PC-3 (cell line): Measurements from ENCODE around the gene PDZRN3. TPM values are rescaled to one million over a fixed set of nuclear protein-coding genes. Genes with fewer than 3 reads are reported as not detected.

Experiments used
- ATAC-seq: fragments of 200-7000 bp; cut with Tn5 transposase; 2 replicates; pipeline ENCODE4 v1.9.1; 2020; ENCODE audit warnings: mild to moderate bottlenecking, moderate library complexity
- BruUV-seq: library from RNA; stranded (reverse); fragments of 400-500 nt; replicated peaks from 2 replicates; lab custom pipeline; 2021; lab: Mats Ljungman, UMichigan
- CTCF ChIA-PET: fragments of 300-600 bp; sonication (Branson Sonifier 250); formaldehyde crosslinking; loops from one replicate; lab custom pipeline; 2022; ENCODE audit warnings: antibody characterized with exemption; lab: Charles Lee
- POLR2A ChIA-PET: fragments of 300-600 bp; sonication (Branson Sonifier 250); formaldehyde crosslinking; loops from one replicate; lab custom pipeline; 2022; ENCODE audit warnings: antibody characterized with exemption; ENCODE audit not compliant: unreplicated experiment; lab: Charles Lee
- DNase-seq: peaks from one replicate; pipeline ENCODE4 v3.0.0-alpha.2; 2015
- H2AFZ ChIP-seq: fragments of 300-600 bp; sonication (generic); 2 replicates; pipeline ENCODE4 v1.6.0; 2016; ENCODE audit warnings: antibody characterized with exemption, low read length
- H3F3A ChIP-seq: fragments of 300-600 bp; sonication (generic); one replicate; pipeline ENCODE4 v1.6.0; 2017; ENCODE audit warnings: antibody characterized with exemption, low read length, control low read depth, mild to moderate bottlenecking; ENCODE audit not compliant: unreplicated experiment
- H3K27ac ChIP-seq: fragments of 300-600 bp; sonication (generic); 2 replicates; pipeline ENCODE4 v1.5.1; 2016; ENCODE audit warnings: mild to moderate bottlenecking, low read length
- H3K27me3 ChIP-seq: fragments of 300-600 bp; sonication (generic); 2 replicates; pipeline ENCODE4 v1.6.1; 2016; ENCODE audit warnings: low read length, mixed read lengths
- H3K36me3 ChIP-seq: fragments of 300-600 bp; sonication (generic); 2 replicates; pipeline ENCODE4 v1.6.1; 2016; ENCODE audit warnings: low read depth, mixed run types, low read length, mixed read lengths
- H3K4me1 ChIP-seq: fragments of 300-600 bp; sonication (generic); 2 replicates; pipeline ENCODE4 v1.5.1; 2016; ENCODE audit warnings: low read length; ENCODE audit not compliant: insufficient read depth
- H3K4me2 ChIP-seq: fragments of 300-600 bp; sonication (generic); 2 replicates; pipeline ENCODE4 v1.6.0; 2016; ENCODE audit warnings: low read length
- H3K4me3 ChIP-seq: fragments of 300-600 bp; sonication (generic); 2 replicates; pipeline ENCODE4 v1.5.1; 2016; ENCODE audit warnings: mild to moderate bottlenecking, low read length, mixed read lengths
- H3K79me2 ChIP-seq: fragments of 300-600 bp; sonication (generic); 2 replicates; pipeline ENCODE4 v1.6.1; 2017; ENCODE audit warnings: low read length, mixed read lengths
- H3K9ac ChIP-seq: fragments of 300-600 bp; sonication (generic); 2 replicates; pipeline ENCODE4 v1.6.0; 2016; ENCODE audit warnings: mild to moderate bottlenecking, low read length
- H3K9me2 ChIP-seq: fragments of 300-600 bp; sonication (generic); replicated peaks from 2 replicates; pipeline ENCODE4 v1.6.1; 2016; ENCODE audit warnings: mixed run types, low read length, mixed read lengths
- H3K9me3 ChIP-seq: fragments of 300-600 bp; sonication (generic); 2 replicates; pipeline ENCODE4 v1.6.1; 2016; ENCODE audit warnings: low read length, mixed read lengths
- H4K20me1 ChIP-seq: fragments of 300-600 bp; sonication (generic); 2 replicates; pipeline ENCODE4 v1.6.1; 2016; ENCODE audit warnings: low read length, mixed read lengths
- EZH2 ChIP-seq: fragments of 300-600 bp; sonication (generic); IDR thresholded peaks from one replicate; pipeline ENCODE4 v1.6.1; 2017; ENCODE audit warnings: antibody characterized with exemption, mild to moderate bottlenecking, low read length; ENCODE audit not compliant: unreplicated experiment
- EZH2phosphoT487 ChIP-seq: fragments of 300-600 bp; sonication (generic); IDR thresholded peaks from 2 replicates; pipeline ENCODE4 v1.6.1; 2018; ENCODE audit warnings: mild to moderate bottlenecking, antibody characterized with exemption, low read length, borderline replicate concordance
- intact Hi-C: fragments of 100-400 bp; cut with micrococcal nuclease; formaldehyde crosslinking; loops from 2 replicates; pipeline ENCODE4 v1.9.0; 2023
- total RNA-seq: library from RNA; depleted of rRNA; stranded (reverse); fragments of >200 nt; gene quantifications from 2 replicates; pipeline ENCODE4 v1.2.3, GENCODE V29; 2014
- TF ChIP-seq, protein P1 (sequence below): fragments of 300-600 bp; sonication (generic); conservative IDR thresholded peaks from 2 replicates; pipeline ENCODE4 v1.5.1; 2017; ENCODE audit warnings: antibody characterized with exemption, low read depth, mild to moderate bottlenecking, low read length

The PDZRN3 gene
- total RNA-seq, 1 experiment from 2014 or later = not detected

DNA sequence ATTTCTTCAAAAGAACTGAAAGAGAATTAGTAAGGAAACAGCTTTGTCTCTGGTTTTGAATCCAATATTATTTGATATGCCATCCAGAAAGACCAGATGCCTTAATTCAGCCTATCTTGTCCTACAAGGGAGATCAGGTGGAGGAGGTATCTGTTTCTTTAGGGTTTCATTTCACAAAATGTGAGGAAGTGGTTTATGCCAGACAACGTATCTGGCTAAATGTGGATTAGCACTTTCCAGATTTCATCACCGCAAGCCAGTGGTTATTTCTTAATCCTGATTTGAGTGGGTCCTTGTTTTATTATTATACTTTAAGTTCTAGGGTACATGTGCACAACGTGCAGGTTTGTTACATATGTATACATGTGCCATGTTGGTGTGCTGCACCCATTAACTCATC lies 292.2 kb downstream of the PDZRN3 start:
- Histone ChIP-seq H3K4me3 (no peak overlapping the region), H3K9me3 (no peaks in the 10 kb centered on the region), H3K27me3 (no peaks in the 10 kb centered on the region), H2AFZ (no peak overlapping the region), H3F3A (no peaks in the 10 kb centered on the region), H3K9ac (no peak overlapping the region), H4K20me1 (no peaks in the 10 kb centered on the region), H3K79me2 (no peaks in the 10 kb centered on the region), H3K4me2 (no peak overlapping the region), H3K27ac (no peak overlapping the region), H3K4me1 (no peaks in the 10 kb centered on the region), H3K36me3 (no peaks in the 10 kb centered on the region), H3K9me2 (no peaks in the 10 kb centered on the region)
- TF ChIP-seq EZH2phosphoT487 (no peak), EZH2 (no peak)
- TF ChIP-seq, protein P1, sequence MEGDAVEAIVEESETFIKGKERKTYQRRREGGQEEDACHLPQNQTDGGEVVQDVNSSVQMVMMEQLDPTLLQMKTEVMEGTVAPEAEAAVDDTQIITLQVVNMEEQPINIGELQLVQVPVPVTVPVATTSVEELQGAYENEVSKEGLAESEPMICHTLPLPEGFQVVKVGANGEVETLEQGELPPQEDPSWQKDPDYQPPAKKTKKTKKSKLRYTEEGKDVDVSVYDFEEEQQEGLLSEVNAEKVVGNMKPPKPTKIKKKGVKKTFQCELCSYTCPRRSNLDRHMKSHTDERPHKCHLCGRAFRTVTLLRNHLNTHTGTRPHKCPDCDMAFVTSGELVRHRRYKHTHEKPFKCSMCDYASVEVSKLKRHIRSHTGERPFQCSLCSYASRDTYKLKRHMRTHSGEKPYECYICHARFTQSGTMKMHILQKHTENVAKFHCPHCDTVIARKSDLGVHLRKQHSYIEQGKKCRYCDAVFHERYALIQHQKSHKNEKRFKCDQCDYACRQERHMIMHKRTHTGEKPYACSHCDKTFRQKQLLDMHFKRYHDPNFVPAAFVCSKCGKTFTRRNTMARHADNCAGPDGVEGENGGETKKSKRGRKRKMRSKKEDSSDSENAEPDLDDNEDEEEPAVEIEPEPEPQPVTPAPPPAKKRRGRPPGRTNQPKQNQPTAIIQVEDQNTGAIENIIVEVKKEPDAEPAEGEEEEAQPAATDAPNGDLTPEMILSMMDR = no peak
- DNase-seq (no peak), ATAC-seq (no peak)
- ChIA-PET CTCF (no interaction called here), POLR2A (no interaction called here)
- intact Hi-C loops = no loop called here
- no TSS peak for BruUV-seq
